ENCODE data around the gene TRIM49. TPM values are rescaled to one million over a fixed set of nuclear protein-coding genes. Genes with fewer than 3 reads are reported as not detected.
"Not testable (repeated sequence)": the region's sequence is repeated elsewhere in the genome, so short reads cannot be mapped to it uniquely, and the experiment has no call there.

The TRIM49 gene, protein sequence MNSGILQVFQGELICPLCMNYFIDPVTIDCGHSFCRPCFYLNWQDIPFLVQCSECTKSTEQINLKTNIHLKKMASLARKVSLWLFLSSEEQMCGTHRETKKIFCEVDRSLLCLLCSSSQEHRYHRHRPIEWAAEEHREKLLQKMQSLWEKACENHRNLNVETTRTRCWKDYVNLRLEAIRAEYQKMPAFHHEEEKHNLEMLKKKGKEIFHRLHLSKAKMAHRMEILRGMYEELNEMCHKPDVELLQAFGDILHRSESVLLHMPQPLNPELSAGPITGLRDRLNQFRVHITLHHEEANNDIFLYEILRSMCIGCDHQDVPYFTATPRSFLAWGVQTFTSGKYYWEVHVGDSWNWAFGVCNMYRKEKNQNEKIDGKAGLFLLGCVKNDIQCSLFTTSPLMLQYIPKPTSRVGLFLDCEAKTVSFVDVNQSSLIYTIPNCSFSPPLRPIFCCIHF
- not detected in 3 replicates for total RNA-seq (2021)
- Bru-seq, nascent RNA, result not detected
- long read RNA-seq, experiment 1, result 0 reads
- long read RNA-seq, experiment 2, result 0 reads
- long read RNA-seq, experiment 3, result 0 reads

DNA sequence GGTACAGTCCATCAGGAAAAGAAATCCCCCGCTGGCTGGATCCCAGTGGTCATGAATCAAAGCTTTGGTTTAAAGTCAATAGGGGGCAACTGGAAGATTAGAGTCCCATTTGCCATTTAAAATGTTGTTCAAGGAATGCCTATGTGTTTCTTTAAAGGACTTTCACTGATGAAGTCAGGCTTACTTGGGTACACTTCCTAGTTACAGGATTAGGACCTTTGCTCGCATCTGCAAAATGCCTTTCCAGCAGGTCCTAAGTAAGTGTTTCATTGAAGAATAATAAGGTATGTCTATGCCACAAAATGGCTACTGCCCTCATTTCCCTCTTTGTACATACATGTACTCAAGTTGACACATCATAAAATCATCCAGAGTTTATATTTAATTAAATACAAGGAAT is at the start of gene TRIM49:
TRIM49 (minus strand) TSS at position 101 of the 400 bp plus-strand sequence. CDS start 4,106 bp downstream, outside the sequence.
- H3K27me3 Mint-ChIP-seq (ENCODE audit: low read depth); H3K27ac Mint-ChIP-seq; POLR2A ChIA-PET; ATAC-seq; CTCF ChIA-PET; H3K36me3 Mint-ChIP-seq; H3K9me3 Mint-ChIP-seq; H3K4me1 Mint-ChIP-seq; DNase-seq (ENCODE audit: low spot score); H3K4me3 Mint-ChIP-seq: not testable (repeated sequence)

DNA sequence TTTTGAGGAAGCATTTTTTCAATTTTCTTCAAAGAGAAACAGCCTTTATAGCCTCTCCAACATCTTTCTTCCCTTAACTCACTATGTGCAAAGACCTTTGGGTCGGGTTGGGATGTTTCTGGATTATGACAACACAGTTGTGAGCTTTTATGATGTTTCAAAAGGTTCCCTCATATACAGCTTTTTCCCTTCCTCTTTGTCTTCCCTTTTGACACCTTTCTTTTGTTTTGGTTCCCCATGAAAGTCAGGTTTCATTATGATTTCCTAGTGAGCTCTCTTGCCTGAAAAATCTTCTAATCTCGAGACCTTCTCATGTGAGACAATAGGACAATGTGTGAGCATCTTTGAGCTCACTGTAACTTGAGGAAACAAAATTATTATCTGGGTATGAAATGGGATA is 18.3 kb upstream of the TRIM49 start:
- H3K27ac Mint-ChIP-seq; H3K4me3 Mint-ChIP-seq; POLR2A ChIA-PET; H3K9me3 Mint-ChIP-seq; H3K27me3 Mint-ChIP-seq (ENCODE audit: low read depth); H3K4me1 Mint-ChIP-seq; H3K36me3 Mint-ChIP-seq; ATAC-seq; DNase-seq (ENCODE audit: low spot score); CTCF ChIA-PET: not testable (repeated sequence)

DNA sequence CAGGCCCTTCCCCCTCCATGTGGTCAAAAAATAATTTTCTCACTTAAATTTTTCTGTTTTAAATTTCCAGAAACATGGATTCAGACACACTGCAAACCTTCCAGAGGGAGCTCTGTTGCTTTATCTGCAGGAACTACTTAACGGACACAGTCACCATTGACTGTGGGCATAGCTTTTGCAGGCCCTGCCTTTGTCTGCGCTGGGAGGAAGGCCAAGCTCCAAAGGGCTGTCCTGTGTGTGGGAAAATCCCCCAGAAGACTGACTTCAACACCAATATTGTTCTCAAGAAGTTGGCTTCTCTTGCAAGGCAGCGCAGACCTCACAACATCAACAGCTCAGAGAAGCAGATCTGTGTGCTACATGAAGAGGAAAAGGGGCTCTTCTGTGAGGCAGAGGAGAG is 11.6 kb upstream of the TRIM49 start:
- POLR2A ChIA-PET, result not testable (repeated sequence)

DNA sequence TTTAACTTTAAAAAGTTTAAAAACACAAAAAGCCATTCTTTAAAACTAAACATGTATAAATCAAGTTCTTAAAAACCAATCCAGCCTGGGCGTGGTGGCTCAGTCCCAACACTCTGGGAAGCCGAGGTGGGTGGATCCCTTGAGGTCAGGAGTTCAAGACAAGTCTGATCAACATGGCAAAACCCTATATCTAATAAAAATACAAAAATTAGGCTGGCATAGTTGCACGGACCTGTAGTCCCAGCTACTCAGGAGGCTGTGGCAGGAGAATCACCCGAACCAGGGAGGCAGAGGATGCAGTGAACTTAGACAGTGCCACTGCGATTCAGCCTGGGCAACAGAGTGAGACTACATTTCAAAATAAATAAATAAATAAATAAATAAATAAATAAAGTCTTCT is 5.2 kb upstream of the TRIM49 start:
- H3K4me1 Mint-ChIP-seq; H3K4me3 Mint-ChIP-seq; ATAC-seq; H3K27me3 Mint-ChIP-seq (ENCODE audit: low read depth); CTCF ChIA-PET; DNase-seq (ENCODE audit: low spot score); H3K27ac Mint-ChIP-seq; H3K9me3 Mint-ChIP-seq; H3K36me3 Mint-ChIP-seq; POLR2A ChIA-PET: not testable (repeated sequence)

More for the DNA sequence above, 11.6 kb upstream of the TRIM49 start:
- CTCF ChIA-PET; DNase-seq (ENCODE audit: low spot score); H3K4me1 Mint-ChIP-seq; ATAC-seq; H3K4me3 Mint-ChIP-seq; H3K9me3 Mint-ChIP-seq; H3K27me3 Mint-ChIP-seq (ENCODE audit: low read depth); H3K36me3 Mint-ChIP-seq; H3K27ac Mint-ChIP-seq: not testable (repeated sequence)

DNA sequence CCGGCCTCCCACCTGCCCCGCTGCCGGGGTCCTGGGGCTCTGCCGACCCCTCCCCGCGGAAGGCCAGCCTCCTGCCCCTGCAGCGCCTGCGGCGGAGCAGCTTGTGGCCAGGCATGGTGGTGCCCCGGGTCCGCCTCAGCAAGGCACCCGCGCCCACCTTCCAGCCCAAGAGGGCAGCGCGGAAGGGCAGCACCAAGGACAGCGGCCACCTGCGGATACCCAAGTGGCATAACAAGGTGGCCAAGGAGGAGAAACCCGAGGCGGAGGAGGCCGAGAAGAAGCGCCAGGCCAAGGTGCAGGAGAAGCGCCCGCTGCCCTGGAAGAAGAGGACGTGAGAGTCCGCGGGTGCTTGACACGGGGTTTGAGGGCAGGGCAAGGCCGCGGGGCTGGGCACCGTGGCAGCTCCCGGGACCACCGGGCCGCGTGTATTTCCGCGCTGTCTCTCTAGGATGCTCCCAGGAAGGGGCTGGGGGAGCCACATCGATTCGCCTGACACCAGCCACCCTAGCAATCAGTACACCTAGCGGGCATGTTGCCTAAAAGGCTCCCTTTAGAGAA is 20.8 kb downstream of the TRIM49 start:
- H3K4me1 Mint-ChIP-seq; H3K4me3 Mint-ChIP-seq; H3K27me3 Mint-ChIP-seq (ENCODE audit: low read depth); H3K36me3 Mint-ChIP-seq; H3K27ac Mint-ChIP-seq; H3K9me3 Mint-ChIP-seq; POLR2A ChIA-PET; CTCF ChIA-PET: not testable (repeated sequence)
- ATAC-seq (peak; percentile 30; the same call in 1 of the 2 replicates), DNase-seq (ENCODE audit: low spot score) (peak; percentile 38)

DNA sequence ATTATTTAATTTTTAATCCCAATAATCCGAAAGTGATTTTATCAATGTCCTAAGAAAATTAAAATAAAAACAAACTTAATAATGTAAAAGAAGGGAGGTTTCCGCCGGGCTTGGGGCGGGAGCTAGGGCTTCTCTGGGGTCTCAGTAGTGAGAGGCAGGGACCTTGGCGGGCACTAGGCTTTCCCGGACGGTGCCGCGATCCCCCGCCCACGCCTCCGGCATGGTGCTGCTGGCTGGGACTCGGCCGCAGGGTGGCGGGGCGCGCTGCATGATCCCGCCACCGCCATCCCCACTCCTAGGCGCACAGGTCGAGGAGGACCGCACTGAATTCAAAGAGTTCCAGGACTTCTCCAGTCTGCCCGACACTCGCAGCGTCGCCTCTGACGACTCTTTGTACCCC is 22.6 kb downstream of the TRIM49 start:
- H3K9me3 Mint-ChIP-seq; CTCF ChIA-PET; H3K27ac Mint-ChIP-seq; POLR2A ChIA-PET; H3K4me3 Mint-ChIP-seq; H3K27me3 Mint-ChIP-seq (ENCODE audit: low read depth); DNase-seq (ENCODE audit: low spot score); H3K36me3 Mint-ChIP-seq; H3K4me1 Mint-ChIP-seq: not testable (repeated sequence)
- peak; percentile 72 for ATAC-seq

DNA sequence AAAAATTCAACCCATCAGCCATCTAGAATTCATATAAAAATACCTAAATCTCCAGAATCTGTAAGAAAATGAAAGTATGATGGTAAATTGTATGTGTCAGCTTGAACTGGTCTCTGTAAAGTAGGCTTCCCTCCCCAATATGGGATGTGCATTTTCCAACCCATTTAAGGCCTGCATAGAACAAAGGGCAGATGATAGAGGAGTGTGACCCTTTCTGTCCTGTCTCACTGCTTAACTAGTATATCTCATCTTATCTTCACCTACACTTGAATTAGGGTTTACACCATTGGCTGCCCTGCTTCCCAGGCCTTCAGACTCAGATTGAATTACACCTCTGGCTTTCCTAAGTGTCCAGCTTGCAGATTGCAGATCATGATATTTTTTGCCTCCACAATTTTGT is 57.6 kb downstream of the TRIM49 start:
- DNase-seq (ENCODE audit: low spot score); H3K4me1 Mint-ChIP-seq: not testable (repeated sequence)

More for the DNA sequence above, 57.6 kb downstream of the TRIM49 start:
- CTCF ChIA-PET; H3K36me3 Mint-ChIP-seq; ATAC-seq; H3K27ac Mint-ChIP-seq; POLR2A ChIA-PET; H3K9me3 Mint-ChIP-seq; H3K4me3 Mint-ChIP-seq; H3K27me3 Mint-ChIP-seq (ENCODE audit: low read depth): not testable (repeated sequence)

Other genes with a start within 250 kb of the TRIM49 start
- not detected in 3 replicates for gene TRIM77, start 98.3 kb downstream of the TRIM49 start, total RNA-seq (2021)
- gene TRIM64B, start 69.9 kb upstream of the TRIM49 start, total RNA-seq (2021), result not detected in 3 replicates
- not detected in 3 replicates for gene TRIM49D1, start 113.7 kb upstream of the TRIM49 start, total RNA-seq (2021)
- gene TRIM49D2, start 115.5 kb upstream of the TRIM49 start, total RNA-seq (2021), result not detected in 3 replicates
- not detected in 3 replicates for gene TRIM64, start 157.5 kb upstream of the TRIM49 start, total RNA-seq (2021)
- not detected in 3 replicates for gene TRIM49C, start 222.5 kb upstream of the TRIM49 start, total RNA-seq (2021)

Measured in WTC11 (cell line).